PC-9 (cell line): ENCODE measurements around the gene ANKUB1.

Experiments
- CTCF ChIP-seq: fragments of 200-600 bp; sonication (generic); conservative IDR thresholded peaks from 2 replicates; pipeline ENCODE4 v1.6.1; 2017; ENCODE audit warnings: mixed run types, antibody characterized with exemption, mild to moderate bottlenecking, moderate library complexity
- EZH2 ChIP-seq: fragments of 200-600 bp; sonication (generic); IDR thresholded peaks from 2 replicates; pipeline ENCODE4 v1.8.0; 2017; ENCODE audit warnings: antibody characterized with exemption, low read depth

GRCh38 chr3:149777414-149778214 is 14.7 kb downstream of the ANKUB1 start:
- TF ChIP-seq EZH2 (no peak), CTCF (no peak)
